Hepatocyte (in vitro differentiated cells): ENCODE data around the gene GSC2. TPM values are rescaled to one million over a fixed set of nuclear protein-coding genes. Genes with fewer than 3 reads are reported as not detected.

Experiments
- DNase-seq: peaks from one replicate; pipeline ENCODE4 v3.0.0-alpha.2; 2016; ENCODE audit warnings: low spot score
- H2AFZ ChIP-seq: fragments of 200-600 bp; sonication (generic); 2 replicates; pipeline ENCODE4 v1.6.0; 2016; ENCODE audit warnings: antibody characterized with exemption, mild to moderate bottlenecking
- H3K27ac ChIP-seq: fragments of 200-600 bp; sonication (generic); 2 replicates; pipeline ENCODE4 v1.5.1; 2016; ENCODE audit warnings: mild to moderate bottlenecking
- H3K27me3 ChIP-seq: fragments of 200-600 bp; sonication (generic); 2 replicates; pipeline ENCODE4 v1.6.1; 2016
- H3K36me3 ChIP-seq: fragments of 200-600 bp; sonication (generic); replicated peaks from 2 replicates; pipeline ENCODE4 v1.5.1; 2016; ENCODE audit warnings: low read depth; ENCODE audit not compliant: insufficient read depth
- H3K4me1 ChIP-seq: fragments of 200-600 bp; sonication (generic); 2 replicates; pipeline ENCODE4 v1.5.1; 2016; ENCODE audit warnings: mild to moderate bottlenecking, moderate library complexity; ENCODE audit not compliant: insufficient read depth
- H3K4me2 ChIP-seq: fragments of 200-600 bp; sonication (generic); 2 replicates; pipeline ENCODE4 v1.6.0; 2016
- H3K4me3 ChIP-seq: fragments of 200-600 bp; sonication (generic); 2 replicates; pipeline ENCODE4 v1.5.1; 2016; ENCODE audit warnings: mild to moderate bottlenecking
- H3K79me2 ChIP-seq: fragments of 200-600 bp; sonication (generic); 2 replicates; pipeline ENCODE4 v1.6.0; 2017; ENCODE audit warnings: mild to moderate bottlenecking
- H3K9me2 ChIP-seq: fragments of 200-600 bp; sonication (generic); replicated peaks from 2 replicates; pipeline ENCODE4 v1.6.0; 2017; ENCODE audit warnings: mild to moderate bottlenecking; ENCODE audit not compliant: insufficient read depth
- H3K9me3 ChIP-seq: fragments of 200-600 bp; sonication (generic); 2 replicates; pipeline ENCODE4 v1.5.1; 2016; ENCODE audit warnings: low read depth, mild to moderate bottlenecking
- H4K20me1 ChIP-seq: fragments of 200-600 bp; sonication (generic); 2 replicates; pipeline ENCODE4 v1.6.0; 2016; ENCODE audit warnings: mild to moderate bottlenecking; ENCODE audit not compliant: insufficient read depth, poor library complexity, severe bottlenecking
- EZH2 ChIP-seq: fragments of 200-600 bp; sonication (generic); IDR thresholded peaks from 2 replicates; pipeline ENCODE4 v1.6.1; 2016; ENCODE audit warnings: antibody characterized with exemption, mild to moderate bottlenecking, borderline replicate concordance
- EZH2phosphoT487 ChIP-seq: fragments of 200-600 bp; sonication (generic); IDR thresholded peaks from one replicate; pipeline ENCODE4 v1.6.1; 2018; ENCODE audit warnings: antibody characterized with exemption, mild to moderate bottlenecking, low read depth, moderate library complexity; ENCODE audit not compliant: unreplicated experiment, severe bottlenecking
- WGBS: methylation state at CpG from one replicate; pipeline ENCODE4 v1.1.6; 2016; ENCODE audit warnings: low lambda C conversion rate; ENCODE audit errors: missing lambda C conversion rate; 5-methylcytosine and 5-hydroxymethylcytosine counted together
- polyA plus RNA-seq: library from polyadenylated mRNA; unstranded; fragments of >200 nt; fragmentation: Nextera tagmentation; extraction: Ambion mirVana; gene quantifications from 2 replicates; pipeline ENCODE4 v1.2.1, GENCODE V29; 2016
- total RNA-seq: library from RNA; depleted of rRNA; stranded (reverse); fragments of >200 nt; gene quantifications from 2 replicates; pipeline ENCODE4 v1.2.3, GENCODE V29; 2014
- TF ChIP-seq, protein P1 (sequence below): fragments of 200-600 bp; sonication (generic); IDR thresholded peaks from 2 replicates; pipeline ENCODE4 v1.5.1; 2016; ENCODE audit warnings: antibody characterized with exemption, mild to moderate bottlenecking; ENCODE audit not compliant: poor library complexity

GSC2 gene, protein sequence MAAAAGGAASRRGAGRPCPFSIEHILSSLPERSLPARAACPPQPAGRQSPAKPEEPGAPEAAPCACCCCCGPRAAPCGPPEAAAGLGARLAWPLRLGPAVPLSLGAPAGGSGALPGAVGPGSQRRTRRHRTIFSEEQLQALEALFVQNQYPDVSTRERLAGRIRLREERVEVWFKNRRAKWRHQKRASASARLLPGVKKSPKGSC
- total RNA-seq (not detected in 2 replicates), polyA plus RNA-seq (not detected in 2 replicates)

DNA sequence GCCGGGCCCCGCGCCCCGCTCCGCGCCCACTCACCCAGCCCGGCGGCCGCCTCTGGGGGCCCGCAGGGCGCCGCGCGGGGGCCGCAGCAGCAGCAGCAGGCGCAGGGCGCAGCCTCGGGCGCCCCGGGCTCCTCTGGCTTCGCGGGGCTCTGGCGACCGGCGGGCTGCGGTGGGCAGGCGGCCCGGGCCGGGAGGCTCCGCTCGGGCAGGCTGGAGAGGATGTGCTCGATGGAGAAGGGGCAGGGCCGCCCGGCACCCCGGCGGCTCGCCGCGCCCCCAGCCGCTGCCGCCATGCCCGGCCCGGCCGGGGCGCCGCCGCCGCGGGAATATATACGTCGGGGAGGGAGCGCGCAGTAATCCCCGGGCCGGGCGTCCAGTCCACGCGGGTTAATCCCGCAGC is at the start of gene GSC2:
Gene GSC2 (minus strand): TSS at position 302 of the 400 bp plus-strand sequence. CDS start 9 bp downstream, at position 293.
- no peak within 1 kb of the TSS for H3K4me3 ChIP-seq
- no peak for DNase-seq
- WGBS, result 4% methylated on average over 27 of the region's 59 CpGs
- H3K27me3 ChIP-seq, result peaks cover 68% of the 10 kb centered on the region
- no peaks in the 10 kb centered on the region for H3K9me3 ChIP-seq
- no peaks in the 10 kb centered on the region for H4K20me1 ChIP-seq
- H3K27ac ChIP-seq, result no peak within 1 kb of the TSS
- peak within 1 kb of the TSS; percentile 79 for H3K4me2 ChIP-seq
- no peaks in the 10 kb centered on the region for H3K9me2 ChIP-seq
- peak within 1 kb of the TSS; percentile 49 for H2AFZ ChIP-seq
- no peaks in the 10 kb centered on the region for H3K4me1 ChIP-seq
- no peaks in the 10 kb centered on the region for H3K79me2 ChIP-seq
- TF ChIP-seq EZH2, result no peak
- no peak for TF ChIP-seq EZH2phosphoT487
- TF ChIP-seq, protein P1, sequence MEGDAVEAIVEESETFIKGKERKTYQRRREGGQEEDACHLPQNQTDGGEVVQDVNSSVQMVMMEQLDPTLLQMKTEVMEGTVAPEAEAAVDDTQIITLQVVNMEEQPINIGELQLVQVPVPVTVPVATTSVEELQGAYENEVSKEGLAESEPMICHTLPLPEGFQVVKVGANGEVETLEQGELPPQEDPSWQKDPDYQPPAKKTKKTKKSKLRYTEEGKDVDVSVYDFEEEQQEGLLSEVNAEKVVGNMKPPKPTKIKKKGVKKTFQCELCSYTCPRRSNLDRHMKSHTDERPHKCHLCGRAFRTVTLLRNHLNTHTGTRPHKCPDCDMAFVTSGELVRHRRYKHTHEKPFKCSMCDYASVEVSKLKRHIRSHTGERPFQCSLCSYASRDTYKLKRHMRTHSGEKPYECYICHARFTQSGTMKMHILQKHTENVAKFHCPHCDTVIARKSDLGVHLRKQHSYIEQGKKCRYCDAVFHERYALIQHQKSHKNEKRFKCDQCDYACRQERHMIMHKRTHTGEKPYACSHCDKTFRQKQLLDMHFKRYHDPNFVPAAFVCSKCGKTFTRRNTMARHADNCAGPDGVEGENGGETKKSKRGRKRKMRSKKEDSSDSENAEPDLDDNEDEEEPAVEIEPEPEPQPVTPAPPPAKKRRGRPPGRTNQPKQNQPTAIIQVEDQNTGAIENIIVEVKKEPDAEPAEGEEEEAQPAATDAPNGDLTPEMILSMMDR, result no peak
- H3K36me3 ChIP-seq, result no peaks in the 10 kb centered on the region

DNA sequence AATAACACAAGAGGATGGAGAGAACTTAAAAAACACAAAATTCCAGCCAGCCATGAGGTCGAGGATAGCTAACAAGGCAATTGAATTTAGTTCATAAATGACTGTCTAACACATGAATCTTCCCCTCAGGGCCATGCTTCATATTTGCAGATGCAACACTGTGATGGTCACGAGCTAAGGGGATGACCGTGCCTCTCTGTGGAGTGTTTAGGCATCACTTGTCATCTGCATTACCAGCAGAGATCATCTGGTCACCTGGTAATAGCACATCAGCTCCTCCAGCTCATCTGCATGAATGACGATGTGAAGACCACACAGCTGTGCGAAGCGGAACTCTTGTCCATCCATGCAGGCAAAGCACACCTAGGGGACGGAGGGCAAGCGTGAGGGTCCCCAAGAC is 49.4 kb upstream of the GSC2 start:
- no peak for DNase-seq
- WGBS, result 98% methylated on average over 8 of the region's 8 CpGs
- Histone ChIP-seq H3K4me1 (no peaks in the 10 kb centered on the region), H3K9me2 (no peaks in the 10 kb centered on the region), H3K4me3 (no peak overlapping the region), H2AFZ (no peak overlapping the region), H3K27ac (no peak overlapping the region), H3K9me3 (no peaks in the 10 kb centered on the region), H3K27me3 (no peaks in the 10 kb centered on the region), H3K79me2 (no peaks in the 10 kb centered on the region), H4K20me1 (no peaks in the 10 kb centered on the region), H3K36me3 (no peaks in the 10 kb centered on the region), H3K4me2 (no peak overlapping the region)
- TF ChIP-seq, protein P1, result no peak
- TF ChIP-seq EZH2 (no peak), EZH2phosphoT487 (no peak)

DNA sequence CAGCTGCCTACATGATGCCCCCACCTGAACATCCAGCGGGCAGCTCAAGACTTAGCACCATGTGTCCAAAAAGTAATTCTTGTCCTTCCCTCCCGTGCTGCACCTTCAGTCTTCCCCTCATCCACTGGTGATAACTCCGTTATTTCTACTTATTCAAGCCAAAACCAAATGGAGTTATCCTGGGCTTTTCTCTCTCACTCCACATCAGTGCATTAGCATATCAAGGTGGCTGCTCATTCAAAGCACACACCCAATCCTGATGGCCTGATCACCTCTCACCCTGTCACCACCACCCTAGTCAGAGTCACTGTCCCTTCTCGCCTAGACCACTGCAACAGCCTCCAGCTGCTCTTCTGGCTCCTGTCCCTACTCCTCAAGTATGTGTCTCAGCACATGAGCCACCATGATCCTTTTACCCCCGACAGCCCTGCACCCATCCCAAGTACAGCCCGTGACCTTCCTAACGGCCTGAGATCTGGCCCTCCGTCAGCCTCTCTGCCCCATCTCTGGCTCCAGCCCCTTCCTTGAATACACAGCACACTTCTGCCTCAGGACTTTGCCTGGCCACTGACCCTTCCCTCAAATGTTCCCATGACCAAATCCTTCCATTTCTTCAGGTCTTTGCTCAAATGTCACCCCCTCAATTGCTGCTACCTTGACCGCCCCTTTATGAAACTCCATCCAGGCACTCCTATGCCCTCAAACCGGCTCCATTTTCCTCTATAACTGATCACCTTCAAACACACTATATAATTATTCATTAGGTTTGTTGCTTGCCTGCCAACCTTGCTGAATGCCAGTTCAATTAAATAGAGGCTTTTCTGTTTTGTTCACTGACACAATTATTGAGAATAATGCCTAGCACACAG is 48.1 kb upstream of the GSC2 start:
- no peak overlapping the region for H2AFZ ChIP-seq
- no peak overlapping the region for H3K27ac ChIP-seq
- no peaks in the 10 kb centered on the region for H3K27me3 ChIP-seq
- H3K4me3 ChIP-seq, result no peak overlapping the region
- H4K20me1 ChIP-seq, result no peaks in the 10 kb centered on the region
- whole genome bisulfite sequencing, result 92% methylated on average over 10 of the region's 10 CpGs
- H3K9me2 ChIP-seq, result no peaks in the 10 kb centered on the region
- no peaks in the 10 kb centered on the region for H3K79me2 ChIP-seq
- no peak overlapping the region for H3K4me2 ChIP-seq
- TF ChIP-seq EZH2phosphoT487 (no peak), EZH2 (no peak)
- TF ChIP-seq, protein P1, result no peak
- H3K36me3 ChIP-seq, result no peaks in the 10 kb centered on the region
- H3K4me1 ChIP-seq, result no peaks in the 10 kb centered on the region
- DNase-seq, result no peak
- H3K9me3 ChIP-seq, result no peaks in the 10 kb centered on the region
